ENCODE results near the gene EIF1. TPM values are rescaled to one million over a fixed set of nuclear protein-coding genes. Genes with fewer than 3 reads are reported as not detected.

EIF1 gene
- total RNA-seq, 1 experiment from 2014 or later = 651 TPM

GRCh38 chr17:41664172-41664457 lies 24.6 kb upstream of the EIF1 start:
- Histone ChIP-seq H2BK12ac (ENCODE audit: insufficient read length, low read depth, low read length) (no peak overlapping the region), H2AFZ (ENCODE audit: low read length) (no peak overlapping the region), H3K4me1 (ENCODE audit: insufficient read depth, low read length) (no peaks in the 10 kb centered on the region; the same call in 1 of the 2 replicates), H3K14ac (ENCODE audit: insufficient read depth, low read length) (no peak overlapping the region), H4K20me1 (ENCODE audit: control insufficient read depth, insufficient read depth, insufficient read length) (no peaks in the 10 kb centered on the region), H4K91ac (ENCODE audit: insufficient read length, low read depth, low read length) (no peak overlapping the region), H3K4me2 (ENCODE audit: insufficient read depth, insufficient read length, low read length) (no peak overlapping the region), H2BK5ac (ENCODE audit: insufficient read length, low read length) (no peak overlapping the region), H3K4ac (ENCODE audit: low read depth, low read length) (no peak overlapping the region), H3K27me3 (ENCODE audit: insufficient read depth, low read length) (peaks cover 3% of the 10 kb centered on the region; the same call in 1 of the 2 replicates), H2BK20ac (ENCODE audit: low read depth, low read length, poor library complexity, severe bottlenecking) (no peak overlapping the region), H3K18ac (ENCODE audit: insufficient read length, low read depth, low read length) (no peak overlapping the region), H3K9ac (ENCODE audit: extremely low read depth, insufficient read length, low read length) (no peak overlapping the region), H3K23me2 (ENCODE audit: insufficient read length, low read depth, low read length, poor library complexity, severe bottlenecking) (peaks cover 11% of the 10 kb centered on the region), H4K5ac (ENCODE audit: insufficient read length, low read depth, low read length) (no peak overlapping the region), H2BK120ac (ENCODE audit: low read depth, low read length, poor library complexity, severe bottlenecking) (no peak overlapping the region), H2BK15ac (ENCODE audit: low read depth, low read length) (no peak overlapping the region), H3K56ac (ENCODE audit: insufficient read length, low read depth, low read length) (no peak overlapping the region), H4K8ac (replicated peaks; ENCODE audit: insufficient read length, low read depth, low read length) (no peak overlapping the region), H2AK5ac (ENCODE audit: insufficient read length, low read length) (no peak overlapping the region), H3K79me2 (ENCODE audit: insufficient read depth, low read length) (no peaks in the 10 kb centered on the region), H3K9me3 (ENCODE audit: control insufficient read depth, low read depth, low read length) (no peaks in the 10 kb centered on the region), H3K27ac (ENCODE audit: insufficient read length, low read depth, low read length) (no peak overlapping the region), H3K23ac (ENCODE audit: insufficient read length, low read depth, low read length) (no peak overlapping the region), H3T11ph (ENCODE audit: low read length) (no peak overlapping the region), H3K79me1 (ENCODE audit: insufficient read depth, low read depth, low read length, poor library complexity, severe bottlenecking) (no peaks in the 10 kb centered on the region)
- Mint-ChIP-seq H3K9me3 (no peaks in the 10 kb centered on the region), H3K36me3 (ENCODE audit: insufficient read depth in 1 of 3, low read depth in 3 of 3) (no peaks in the 10 kb centered on the region), H3K27ac (no peak overlapping the region), H3K4me1 (peaks cover 20 to 27% of the 10 kb centered on the region in 2 experiments), H3K4me3 (no peak overlapping the region), H3K27me3 (ENCODE audit: low read depth) (peaks cover 36% of the 10 kb centered on the region)
- DNase-seq = no peak
- no CpG with 5 or more reads among the region's 2 CpGs for WGBS (ENCODE audit: extremely low coverage, insufficient read length, low lambda C conversion rate)
- no peak for TF ChIP-seq CTCF (conservative IDR thresholded peaks at IDR 0.05)
